ENCODE measurements around the gene KCMF1. TPM values are rescaled to one million over a fixed set of nuclear protein-coding genes. Genes with fewer than 3 reads are reported as not detected.

Gene KCMF1
- total RNA-seq, 1 donor from 2014 or later, result 97.6 TPM

GRCh38 chr2:84958135-84959059 lies 12.6 kb upstream of the KCMF1 start:
- DNase-seq (ENCODE audit: low read depth), result peak; percentile 99
- no peak for TF ChIP-seq CTCF (IDR thresholded peaks at IDR 0.05; ENCODE audit: insufficient read depth, low read length, poor library complexity, severe bottlenecking)
- Histone ChIP-seq H3K4me3 (ENCODE audit: low read depth, low read length) (no peak overlapping the region), H3K27me3 (ENCODE audit: control insufficient read depth, insufficient read depth, low read length) (no peaks in the 10 kb centered on the region), H3K36me3 (ENCODE audit: control insufficient read depth, insufficient read depth, low read length) (no peaks in the 10 kb centered on the region)

GRCh38 chr2:84959095-84959565 lies 11.8 kb upstream of the KCMF1 start:
- Histone ChIP-seq H3K27me3 (ENCODE audit: control insufficient read depth, insufficient read depth, low read length) (no peaks in the 10 kb centered on the region), H3K4me3 (ENCODE audit: low read depth, low read length) (no peak overlapping the region), H3K36me3 (ENCODE audit: control insufficient read depth, insufficient read depth, low read length) (no peaks in the 10 kb centered on the region)
- peak; percentile 73 for DNase-seq (ENCODE audit: low read depth)
- TF ChIP-seq CTCF (IDR thresholded peaks at IDR 0.05; ENCODE audit: insufficient read depth, low read length, poor library complexity, severe bottlenecking), result no peak

- TF ChIP-seq CTCF (IDR thresholded peaks at IDR 0.05; ENCODE audit: insufficient read depth, low read length, poor library complexity, severe bottlenecking), result no peak
- no peaks in the 10 kb centered on the region for H3K27me3 ChIP-seq (ENCODE audit: control insufficient read depth, insufficient read depth, low read length)
- no peak for DNase-seq (ENCODE audit: low read depth)
Measured at GRCh38 chr2:84959566-84960506, 11.1 kb upstream of the KCMF1 start.

GRCh38 chr2:84962917-84963316 lies 8.0 kb upstream of the KCMF1 start:
- no peak overlapping the region for H3K4me3 ChIP-seq (ENCODE audit: low read depth, low read length)
- no peak for DNase-seq (ENCODE audit: low read depth)
- no peak for TF ChIP-seq CTCF (IDR thresholded peaks at IDR 0.05; ENCODE audit: insufficient read depth, low read length, poor library complexity, severe bottlenecking)
- H3K27me3 ChIP-seq (ENCODE audit: control insufficient read depth, insufficient read depth, low read length), result no peaks in the 10 kb centered on the region
- H3K36me3 ChIP-seq (ENCODE audit: control insufficient read depth, insufficient read depth, low read length), result no peaks in the 10 kb centered on the region

More at GRCh38 chr2:84959566-84960506, 11.1 kb upstream of the KCMF1 start:
- no peak overlapping the region for H3K4me3 ChIP-seq (ENCODE audit: low read depth, low read length)
- H3K36me3 ChIP-seq (ENCODE audit: control insufficient read depth, insufficient read depth, low read length), result no peaks in the 10 kb centered on the region

GRCh38 chr2:84963323-84963691 lies 7.7 kb upstream of the KCMF1 start:
- H3K4me3 ChIP-seq (ENCODE audit: low read depth, low read length), result no peak overlapping the region
- H3K27me3 ChIP-seq (ENCODE audit: control insufficient read depth, insufficient read depth, low read length), result no peaks in the 10 kb centered on the region
- H3K36me3 ChIP-seq (ENCODE audit: control insufficient read depth, insufficient read depth, low read length), result no peaks in the 10 kb centered on the region
- DNase-seq (ENCODE audit: low read depth), result no peak
- no peak for TF ChIP-seq CTCF (IDR thresholded peaks at IDR 0.05; ENCODE audit: insufficient read depth, low read length, poor library complexity, severe bottlenecking)
